Stimulated activated CD8-positive, alpha-beta memory T cell treated with anti-CD3 and anti-CD28 coated beads, Interleukin-4, amount 100 ng/mL, for 1 hour (primary cell): ENCODE data around the gene CADM4.
"Not testable (repeated sequence)": the region's sequence is repeated elsewhere in the genome, so short reads cannot be mapped to it uniquely, and the experiment has no call there.

Experiments
- DNase-seq, 2 donors: peaks; one replicate each; pipeline ENCODE4 v3.0.0-alpha.2; 2020; ENCODE audit warnings: low read depth in 2 of 2, low spot score in 1 of 2

Gene CADM4

DNA sequence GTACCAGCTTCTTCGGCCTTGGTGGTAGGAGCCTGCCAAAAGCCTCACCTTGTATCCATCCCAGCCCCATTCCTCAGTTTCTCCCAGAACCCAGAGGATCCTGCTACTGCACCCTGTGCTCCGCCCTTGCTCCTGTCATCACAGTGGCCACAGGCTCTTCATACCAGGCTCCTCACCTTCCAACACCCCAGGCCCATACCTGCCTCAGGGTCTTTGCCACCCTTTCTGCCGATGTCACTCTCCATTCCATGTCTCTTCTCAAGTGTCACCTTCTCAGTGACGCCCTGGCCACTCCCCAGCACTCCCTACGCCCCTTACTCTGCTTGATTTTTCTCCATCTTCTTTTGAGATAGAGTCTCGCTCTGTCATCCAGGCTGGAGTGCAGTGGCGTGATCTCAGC lies 29.8 kb downstream of the CADM4 start:
- no peak for DNase-seq

- no peak for DNase-seq
Observed at GRCh38 chr19:43607238-43608205, 32.1 kb downstream of the CADM4 start.

- DNase-seq: no peak
Observed at GRCh38 chr19:43606569-43607229, 33.0 kb downstream of the CADM4 start.

DNA sequence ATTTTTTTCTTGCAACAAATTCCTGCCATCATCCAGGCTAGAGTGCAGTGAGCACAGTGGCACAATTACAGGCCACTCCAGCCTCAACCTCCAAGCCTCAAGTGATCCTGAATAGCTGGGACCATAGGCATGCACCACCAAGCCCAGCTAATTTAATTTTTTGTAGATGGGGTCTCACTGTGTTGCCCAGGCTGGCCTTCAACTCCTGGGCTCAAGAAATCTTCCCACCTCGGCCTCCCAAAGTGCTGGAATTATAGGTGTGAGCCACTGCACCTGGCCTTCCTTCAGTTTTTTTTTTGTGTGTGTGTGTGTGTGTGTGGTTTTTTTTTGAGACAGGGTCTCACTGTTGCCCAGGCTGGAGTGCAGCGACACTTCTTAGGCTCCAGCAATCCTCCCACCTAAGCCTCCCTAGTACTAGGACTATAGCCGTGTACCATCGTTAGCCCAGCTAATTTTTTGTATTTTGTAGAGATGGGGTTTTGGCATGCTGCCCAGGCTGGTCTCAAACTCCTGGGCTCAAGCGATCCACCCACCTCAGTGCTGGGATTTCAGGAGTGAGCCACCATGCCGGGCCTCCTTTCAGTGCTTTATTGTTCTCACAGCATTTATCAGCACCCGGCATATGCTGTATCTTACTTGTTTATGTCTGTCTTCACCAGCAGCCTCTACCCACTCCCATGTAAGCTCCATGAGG lies 33.6 kb downstream of the CADM4 start:
- DNase-seq: no peak

GRCh38 chr19:43600326-43600725 lies 39.3 kb downstream of the CADM4 start:
- DNase-seq: not testable (repeated sequence)

GRCh38 chr19:43599635-43600295 lies 39.9 kb downstream of the CADM4 start:
- no peak for DNase-seq

GRCh38 chr19:43598445-43599240 lies 41.0 kb downstream of the CADM4 start:
- no peak for DNase-seq

DNA sequence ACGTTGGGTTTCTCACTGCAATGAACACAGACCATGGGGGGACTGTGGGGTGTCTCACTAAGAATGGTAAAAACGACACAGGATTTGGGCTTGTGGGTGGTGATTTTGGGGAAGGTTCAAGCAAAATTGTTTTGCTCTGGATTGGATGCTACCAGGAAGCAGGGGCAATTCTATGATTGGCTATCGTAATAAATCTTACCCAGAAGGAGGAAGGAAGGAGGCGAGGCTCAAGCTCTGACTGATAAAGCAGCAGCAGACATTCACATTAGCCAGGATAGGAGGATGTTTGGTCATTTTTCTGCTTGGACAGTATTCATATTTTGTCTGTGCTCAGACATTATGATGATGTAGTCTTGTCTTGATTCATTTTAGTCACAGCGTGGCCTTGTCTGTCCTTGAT lies 41.8 kb downstream of the CADM4 start:
- DNase-seq: no peak

DNA sequence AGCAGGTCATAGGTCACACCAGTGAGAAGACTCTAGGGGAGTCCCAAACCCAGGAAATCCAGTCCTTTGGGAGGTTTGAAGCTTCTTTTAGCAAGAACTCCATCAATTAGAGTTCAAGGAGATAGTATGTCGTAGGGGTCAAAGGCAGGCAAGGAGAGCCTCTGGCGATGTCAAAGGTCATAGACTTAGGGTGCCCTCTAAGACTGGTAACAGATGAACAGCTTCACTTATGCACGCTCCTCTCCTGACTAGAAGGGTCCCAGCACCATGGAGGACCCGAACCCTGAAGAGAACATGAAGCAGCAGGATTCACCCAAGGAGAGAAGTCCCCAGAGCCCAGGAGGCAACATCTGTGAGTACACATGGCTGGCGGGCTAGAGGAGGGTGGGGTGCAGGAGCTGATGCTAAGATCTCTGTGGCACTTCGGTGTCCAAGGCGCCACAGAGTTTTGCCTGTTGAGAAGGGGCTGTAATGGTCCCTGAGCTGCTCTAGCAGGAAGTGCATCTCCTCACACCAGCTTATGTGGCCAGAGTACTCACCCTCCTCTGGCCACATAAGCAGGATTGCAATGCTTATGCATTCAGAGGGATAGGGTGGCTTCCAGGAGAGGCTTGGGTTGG lies 42.7 kb downstream of the CADM4 start:
- DNase-seq: no peak

DNA sequence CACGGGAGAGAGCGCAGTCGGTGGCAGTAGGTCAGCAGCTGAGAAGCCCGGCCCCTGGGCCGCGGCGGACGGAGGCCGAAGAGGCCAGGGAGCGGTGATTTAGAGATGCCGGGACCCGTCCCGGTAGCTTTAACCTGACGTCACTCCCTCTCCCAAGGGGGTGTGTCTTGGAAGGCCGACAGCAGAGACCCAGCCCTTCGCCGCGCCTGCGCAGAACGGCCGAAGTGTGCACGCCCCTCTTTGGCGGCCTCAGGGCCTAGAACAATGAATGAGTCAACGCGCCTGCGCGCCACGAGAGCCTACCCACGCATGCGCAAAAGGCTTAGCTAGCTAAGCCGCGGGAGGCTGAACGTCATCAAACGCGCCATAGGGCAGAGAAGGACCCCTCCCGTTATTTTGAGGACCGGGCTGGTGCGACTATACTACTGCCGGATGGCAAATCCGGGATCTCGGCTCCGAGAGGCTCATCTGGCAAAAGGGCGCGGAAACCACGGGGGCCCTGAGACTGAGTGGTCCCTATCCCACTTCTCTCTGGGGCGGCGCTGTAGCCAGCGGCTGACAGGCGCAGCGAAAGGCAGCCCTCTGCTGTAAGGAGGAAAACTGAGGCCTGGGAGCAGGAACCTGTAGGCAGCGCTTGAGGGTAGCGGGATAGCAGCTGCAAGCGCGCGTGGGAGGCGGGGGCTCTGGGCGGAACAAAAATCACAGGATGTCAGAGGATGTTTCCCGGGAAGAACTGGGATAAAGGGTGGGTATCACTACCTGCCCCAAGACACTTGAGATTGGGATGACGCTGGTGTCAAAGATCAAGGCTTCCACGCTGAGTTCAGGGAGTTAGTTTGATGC lies 43.4 kb downstream of the CADM4 start, which contains the start of the genes IRGQ and ZNF576:
Gene IRGQ, minus strand, starts transcription at position 136 of the 843 bp plus-strand sequence. CDS start 796 bp downstream, outside the sequence.
Gene ZNF576, plus strand, starts transcription at position 597 of the 843 bp plus-strand sequence. CDS start 514 bp downstream, outside the sequence.
- DNase-seq: peak; percentile 100

DNA sequence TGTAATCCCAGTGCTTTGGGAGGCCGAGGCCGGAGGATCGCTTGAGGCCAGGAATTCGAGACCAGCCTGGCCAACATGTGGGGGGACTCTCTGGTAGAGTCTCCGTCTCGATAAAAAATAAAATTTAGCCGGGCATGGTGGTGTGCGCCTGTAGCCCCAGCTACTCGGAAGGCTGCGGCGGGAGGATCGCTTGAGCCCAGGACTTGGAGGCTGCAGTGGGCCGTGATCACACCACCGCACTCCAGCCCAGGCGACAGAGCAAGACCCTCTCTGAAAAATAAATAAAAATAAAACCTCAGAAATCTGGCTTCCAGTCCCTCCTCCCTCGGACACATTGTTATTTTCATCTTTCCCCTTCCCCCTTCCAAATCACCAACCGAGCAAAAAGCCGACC lies 44.0 kb downstream of the CADM4 start:
- DNase-seq: no peak

GRCh38 chr19:43594710-43595604 lies 44.7 kb downstream of the CADM4 start:
- peak in 1 of 2 donors; percentile 42 for DNase-seq

DNA sequence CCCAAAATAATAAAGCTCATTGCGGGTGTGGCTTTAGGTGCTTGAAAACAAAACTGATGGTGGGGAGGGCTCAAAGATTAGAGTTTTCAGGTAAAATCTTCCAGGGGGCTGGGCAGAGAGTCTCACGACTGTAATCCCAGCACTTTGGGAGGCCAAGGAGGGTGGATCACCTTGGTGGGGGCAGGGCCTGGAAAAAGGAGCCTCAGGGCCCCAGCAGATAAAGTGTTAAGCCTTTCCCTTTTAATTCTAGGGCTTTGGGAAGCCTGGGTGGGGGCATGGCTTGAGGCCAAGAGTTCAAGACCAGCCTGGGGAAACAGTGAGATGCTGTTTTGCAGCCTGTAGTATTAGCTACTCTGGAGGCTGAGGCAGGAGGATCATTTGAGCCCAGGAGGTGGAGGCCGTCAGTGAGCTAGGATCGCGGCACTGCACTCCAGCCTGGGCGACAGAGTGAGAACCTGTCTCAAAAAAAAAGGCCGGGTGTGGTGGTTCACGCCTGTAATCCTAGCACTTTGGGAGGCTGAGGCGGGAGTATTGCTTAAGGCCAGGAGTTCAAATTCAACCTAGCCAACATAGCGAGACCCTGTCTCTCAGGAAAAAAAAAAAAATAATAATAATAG lies 45.5 kb downstream of the CADM4 start:
- no peak for DNase-seq

DNA sequence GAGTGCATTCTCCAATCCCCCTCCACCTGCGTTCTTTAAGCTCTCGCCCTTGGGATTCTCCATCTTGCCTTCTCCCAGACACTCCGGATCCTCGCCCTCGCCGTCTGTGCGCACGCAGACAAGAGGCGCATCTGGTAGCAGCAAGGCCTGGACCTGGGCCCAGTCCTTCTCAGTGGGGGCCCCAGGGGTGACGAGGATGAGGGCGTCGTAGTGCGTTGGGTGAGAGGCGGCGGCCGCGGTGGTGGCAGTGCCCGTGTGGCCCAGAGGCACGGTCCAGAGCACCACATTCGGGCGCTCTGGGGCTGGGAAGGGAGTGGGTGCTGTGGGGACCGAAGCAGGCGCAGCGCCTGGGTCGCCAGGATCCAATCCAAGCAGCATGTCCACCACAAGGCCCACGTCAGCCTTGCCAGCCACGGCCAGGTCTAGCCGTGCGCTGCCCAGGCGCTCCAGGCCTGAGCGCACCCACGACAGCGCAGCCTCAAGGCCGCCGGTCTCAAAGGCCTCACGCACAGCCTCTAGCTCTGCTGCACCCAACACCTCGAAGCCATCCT lies 46.8 kb downstream of the CADM4 start:
- DNase-seq: no peak

DNA sequence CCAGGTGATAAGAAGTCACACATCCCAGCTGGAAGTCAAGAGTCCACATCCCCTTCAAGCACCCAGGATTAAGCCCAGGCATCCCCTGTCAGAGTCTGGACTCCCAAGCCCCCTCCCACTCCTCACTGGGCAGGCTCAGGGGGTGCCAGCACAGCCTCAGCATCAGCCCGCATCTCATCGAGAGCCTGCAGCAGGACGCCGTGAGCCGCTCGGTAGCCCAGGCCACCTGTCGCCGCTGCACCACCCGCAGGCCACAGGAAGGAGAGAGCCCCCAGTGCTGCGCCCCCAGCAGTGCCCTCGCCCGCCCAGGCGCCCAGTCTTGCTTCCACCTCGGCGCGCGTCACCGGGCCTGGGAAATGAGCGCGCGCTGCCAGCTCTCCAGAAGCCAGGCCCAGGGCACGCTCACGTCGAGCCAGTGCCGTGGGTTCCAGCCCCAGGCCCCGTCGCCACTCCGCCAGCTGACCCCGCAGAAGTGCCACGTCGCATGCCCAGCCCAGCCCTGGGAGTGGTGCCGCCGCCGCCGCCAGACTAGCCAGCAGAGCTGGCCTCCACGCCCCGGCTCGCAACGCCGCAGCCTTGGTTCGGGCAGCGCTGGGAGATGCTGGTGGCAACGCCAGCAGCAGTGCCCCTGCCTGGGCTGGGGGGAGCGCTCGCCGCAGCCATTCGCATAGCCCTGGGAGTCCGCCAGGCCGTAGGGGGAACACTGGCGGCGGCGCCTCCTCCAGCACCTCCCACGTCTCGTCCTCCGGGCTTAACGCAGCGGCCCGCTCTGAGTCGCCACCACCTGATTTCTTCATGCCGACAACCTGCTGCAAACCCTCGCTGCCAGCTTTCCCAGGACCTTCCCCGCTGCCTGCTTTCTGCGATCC lies 47.5 kb downstream of the CADM4 start:
- no peak for DNase-seq

DNA sequence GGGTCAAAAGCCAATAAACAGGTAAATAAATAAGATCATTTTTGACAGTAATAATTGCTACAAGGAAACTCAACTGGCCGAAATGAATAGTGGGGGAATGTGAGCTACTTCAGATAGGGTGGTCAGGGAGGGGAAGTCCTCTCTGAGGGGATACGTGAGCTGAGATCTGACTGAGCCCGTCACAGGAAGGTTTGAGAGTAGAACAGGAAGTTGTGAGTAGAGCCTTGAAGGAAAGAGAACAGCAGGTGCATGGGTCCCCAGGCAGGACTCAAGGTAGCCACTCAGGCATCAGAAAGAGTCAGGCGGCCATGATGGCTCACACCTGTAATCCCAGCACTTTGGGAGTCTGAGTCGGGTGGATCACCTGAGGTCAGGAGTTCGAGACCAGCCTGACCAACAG lies 50.0 kb downstream of the CADM4 start:
- DNase-seq: no peak
